GM08714 (cell line): ENCODE results near the gene RASAL1.

ENCODE experiments used
- H3K4me3 ChIP-seq: fragments of 200-500 bp; sonication (Bioruptor generic); 2 replicates; pipeline ENCODE4 v1.5.1; 2014; ENCODE audit warnings: mild to moderate bottlenecking, low read length, inconsistent platforms
- ZNF274 ChIP-seq: IDR thresholded peaks from 2 replicates; pipeline ENCODE4 v1.6.1; 2012; ENCODE audit warnings: mild to moderate bottlenecking, low read depth, low read length

RASAL1 gene

DNA sequence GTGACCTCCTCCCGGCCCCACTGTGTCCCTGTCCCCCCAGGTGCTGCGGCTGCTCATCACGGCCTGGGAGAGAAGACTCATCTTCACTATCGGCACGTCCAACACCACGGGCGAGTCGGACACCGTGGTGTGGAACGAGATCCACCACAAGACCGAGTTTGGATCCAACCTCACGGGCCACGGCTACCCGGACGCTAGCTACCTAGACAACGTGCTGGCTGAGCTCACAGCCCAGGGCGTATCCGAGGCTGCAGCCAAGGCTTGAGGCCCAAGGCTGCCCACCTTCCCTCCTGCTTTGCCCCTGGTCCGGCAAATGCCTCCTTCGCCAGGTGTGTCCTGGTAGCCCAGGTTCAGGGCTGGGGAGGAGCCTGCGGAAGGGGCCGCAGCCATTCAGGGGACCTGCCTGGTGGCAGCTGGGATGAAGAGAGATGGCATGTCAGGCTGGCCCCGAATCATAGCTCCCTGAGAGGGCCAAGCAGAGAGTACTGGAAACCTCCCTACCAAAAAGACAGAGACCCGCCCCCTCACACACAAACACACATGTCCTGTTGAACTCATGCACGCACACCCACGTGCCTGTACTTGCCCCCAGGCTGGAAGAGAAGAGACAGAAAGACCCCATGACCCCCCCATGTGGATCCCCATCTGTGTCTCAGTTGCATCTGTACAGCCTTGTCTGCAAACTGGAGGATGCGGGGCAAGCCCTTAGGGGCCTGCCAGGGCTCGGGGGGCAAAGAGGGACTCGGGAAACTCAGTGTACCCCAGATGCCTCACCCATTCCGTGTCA is 38.7 kb downstream of the RASAL1 start:
- TF ChIP-seq ZNF274 = no peak
- no peak overlapping the region for H3K4me3 ChIP-seq

DNA sequence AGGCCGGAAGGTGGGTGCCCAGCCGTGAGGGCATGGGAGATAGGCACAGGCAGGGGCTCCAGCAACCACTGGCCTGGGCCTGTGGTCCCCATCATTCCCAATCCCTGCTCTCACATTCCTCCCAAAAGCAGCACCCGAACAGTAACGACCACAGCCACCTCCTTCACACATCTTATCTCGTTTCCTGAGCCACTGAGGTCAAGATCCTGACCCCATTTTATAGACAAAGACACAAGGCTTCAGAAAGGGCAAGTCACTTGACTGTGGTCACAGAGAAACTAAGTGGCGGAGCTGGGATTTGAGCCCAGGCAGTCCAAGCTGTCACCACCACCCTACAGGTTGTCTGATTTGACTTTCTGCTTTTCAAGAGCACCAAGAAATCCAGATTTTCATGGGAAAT is 40.2 kb downstream of the RASAL1 start:
- no peak overlapping the region for H3K4me3 ChIP-seq
- no peak for TF ChIP-seq ZNF274

DNA sequence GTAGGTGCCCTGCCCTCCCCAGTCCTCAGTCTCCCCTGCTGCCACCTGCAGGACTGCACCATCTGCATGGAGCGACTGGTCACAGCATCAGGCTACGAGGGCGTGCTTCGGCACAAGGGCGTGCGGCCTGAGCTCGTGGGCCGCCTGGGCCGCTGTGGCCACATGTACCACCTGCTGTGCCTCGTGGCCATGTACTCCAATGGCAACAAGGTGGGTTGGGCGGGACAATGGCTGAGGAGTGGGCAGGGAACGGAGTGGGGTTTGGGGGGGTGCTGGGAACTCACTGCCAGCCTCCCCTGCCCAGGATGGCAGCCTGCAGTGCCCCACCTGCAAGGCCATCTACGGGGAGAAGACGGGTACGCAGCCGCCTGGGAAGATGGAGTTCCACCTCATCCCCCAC is 40.8 kb downstream of the RASAL1 start:
- TF ChIP-seq ZNF274 = no peak

DNA sequence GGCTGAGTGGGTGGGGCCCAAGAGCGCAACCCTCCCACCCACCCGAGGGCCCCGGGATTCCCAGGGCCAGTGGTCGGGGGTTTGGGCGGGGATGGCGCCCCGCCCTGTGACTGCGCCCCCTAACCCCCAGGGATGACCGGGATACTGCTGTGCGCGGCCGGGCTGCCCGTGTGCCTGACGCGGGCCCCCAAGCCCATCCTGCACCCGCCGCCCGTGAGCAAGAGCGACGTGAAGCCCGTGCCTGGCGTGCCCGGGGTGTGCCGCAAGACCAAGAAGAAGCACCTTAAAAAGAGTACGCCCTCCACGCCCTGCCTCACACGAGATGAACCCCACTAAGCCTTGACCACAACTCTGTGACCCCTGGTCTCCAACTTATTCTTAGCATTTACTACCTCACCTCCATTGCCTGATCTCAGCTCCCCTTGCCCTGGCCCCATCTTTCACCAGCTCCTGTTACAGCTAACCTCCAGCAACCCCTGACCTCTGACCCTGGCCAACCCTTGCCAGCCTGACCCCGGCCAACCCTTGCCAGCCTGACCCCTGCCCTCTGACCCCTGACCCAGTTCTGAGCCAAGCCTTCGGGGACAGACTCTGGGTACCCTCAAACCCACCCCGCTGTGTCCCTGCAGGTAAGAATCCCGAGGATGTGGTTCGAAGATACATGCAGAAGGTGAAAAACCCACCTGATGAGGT is 42.0 kb downstream of the RASAL1 start:
- no peak overlapping the region for H3K4me3 ChIP-seq
- no peak for TF ChIP-seq ZNF274

More for the DNA sequence above, 40.8 kb downstream of the RASAL1 start:
- H3K4me3 ChIP-seq = no peak overlapping the region

DNA sequence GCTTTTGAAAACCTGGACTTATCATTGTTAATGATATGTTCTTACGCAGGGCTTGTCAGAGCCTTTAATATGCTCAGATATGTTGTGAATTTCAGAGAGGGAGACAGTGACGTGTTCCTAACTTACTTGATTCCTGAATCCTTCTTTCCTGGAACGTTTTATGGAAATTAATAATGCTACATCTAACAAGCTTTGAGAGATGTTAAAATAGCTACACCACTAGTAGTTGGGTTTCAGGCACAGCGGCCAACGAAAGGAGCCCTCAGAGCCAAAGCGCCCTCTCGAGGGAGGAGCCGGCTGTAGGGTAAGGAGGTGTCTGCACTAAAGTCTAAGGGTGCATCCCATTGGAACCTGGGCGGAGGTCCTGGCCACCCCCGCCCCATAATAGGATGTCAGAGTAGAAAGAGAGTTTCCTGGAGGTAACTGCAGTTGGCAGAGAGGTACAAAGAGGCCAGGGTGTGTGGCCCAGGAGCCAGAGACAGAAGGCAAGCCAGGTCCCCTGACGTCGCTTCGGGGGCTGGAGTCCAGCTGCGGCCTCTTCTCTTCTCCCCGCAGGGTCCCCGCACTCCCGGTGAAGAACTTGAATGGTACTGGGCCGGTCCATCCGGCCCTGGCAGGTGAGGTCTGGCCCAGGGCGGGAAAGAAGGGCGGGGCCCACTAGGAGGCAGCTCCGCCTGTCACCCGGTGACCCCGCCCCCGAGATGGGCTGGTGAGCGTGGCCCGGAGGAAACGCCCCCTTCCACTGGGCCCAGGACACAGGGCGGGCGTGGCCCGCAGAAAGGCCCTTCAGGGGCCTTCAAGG is 42.8 kb downstream of the RASAL1 start:
- no peak overlapping the region for H3K4me3 ChIP-seq
- no peak for TF ChIP-seq ZNF274

DNA sequence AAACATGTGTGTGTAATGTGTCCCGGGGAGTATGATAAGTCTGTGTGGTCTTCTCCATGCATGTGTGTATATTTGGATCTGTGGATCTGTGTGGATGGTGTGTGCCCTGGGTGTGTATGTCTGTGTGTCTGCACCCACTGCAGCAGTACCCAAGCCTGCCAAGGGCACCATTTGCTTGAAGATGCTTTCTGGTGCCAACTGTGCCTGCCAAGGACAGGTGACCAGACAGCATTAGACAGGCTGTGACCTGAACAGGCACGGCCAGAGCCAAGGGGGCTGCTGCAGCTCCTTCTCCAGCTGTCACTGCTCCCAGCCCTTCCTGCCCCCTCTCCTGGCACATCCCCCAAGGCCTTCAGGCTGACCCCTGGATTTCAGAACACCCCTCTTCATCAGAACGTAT is 44.1 kb downstream of the RASAL1 start:
- no peak for TF ChIP-seq ZNF274
- no peak overlapping the region for H3K4me3 ChIP-seq

DNA sequence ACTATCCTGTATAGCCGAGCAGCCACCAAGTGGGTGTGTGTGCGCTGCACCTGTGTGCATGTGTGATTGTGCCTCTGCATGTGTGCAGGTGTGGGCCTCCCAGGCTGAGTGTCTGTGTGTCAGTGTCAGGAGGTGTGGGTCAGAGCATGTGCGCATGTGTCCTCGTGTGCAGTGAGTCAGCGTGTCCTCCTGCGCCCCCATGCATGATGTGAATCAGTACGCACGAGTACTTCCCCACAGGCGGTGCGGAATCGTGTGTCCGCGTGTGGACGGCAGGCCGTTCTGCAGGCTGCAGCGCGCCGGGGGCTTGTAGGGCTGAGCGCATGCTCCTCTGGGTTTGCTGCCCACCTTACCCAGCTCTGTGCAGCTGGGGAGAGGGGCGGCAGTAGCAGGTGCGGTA is 44.8 kb downstream of the RASAL1 start:
- H3K4me3 ChIP-seq = no peak overlapping the region
- TF ChIP-seq ZNF274 = no peak

DNA sequence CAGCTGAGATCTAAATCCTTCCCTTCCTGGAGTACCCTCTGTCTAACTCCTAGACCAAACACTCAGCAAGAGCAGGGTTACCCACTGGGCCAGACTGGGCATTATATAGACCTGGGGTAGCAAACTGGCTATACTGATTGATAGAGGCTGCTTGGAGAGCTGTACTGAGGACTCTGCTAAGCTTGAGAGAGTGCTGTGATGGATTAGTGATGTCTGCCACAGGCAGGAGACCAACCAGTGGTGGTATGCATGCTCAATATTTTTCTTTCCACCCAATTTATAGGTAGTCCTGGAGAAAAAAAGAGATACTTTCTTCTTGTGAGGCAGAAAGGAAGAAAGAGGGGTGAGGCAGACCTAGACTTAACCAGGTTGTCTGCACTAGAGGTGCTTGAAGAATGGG is 45.7 kb downstream of the RASAL1 start:
- H3K4me3 ChIP-seq = no peak overlapping the region

DNA sequence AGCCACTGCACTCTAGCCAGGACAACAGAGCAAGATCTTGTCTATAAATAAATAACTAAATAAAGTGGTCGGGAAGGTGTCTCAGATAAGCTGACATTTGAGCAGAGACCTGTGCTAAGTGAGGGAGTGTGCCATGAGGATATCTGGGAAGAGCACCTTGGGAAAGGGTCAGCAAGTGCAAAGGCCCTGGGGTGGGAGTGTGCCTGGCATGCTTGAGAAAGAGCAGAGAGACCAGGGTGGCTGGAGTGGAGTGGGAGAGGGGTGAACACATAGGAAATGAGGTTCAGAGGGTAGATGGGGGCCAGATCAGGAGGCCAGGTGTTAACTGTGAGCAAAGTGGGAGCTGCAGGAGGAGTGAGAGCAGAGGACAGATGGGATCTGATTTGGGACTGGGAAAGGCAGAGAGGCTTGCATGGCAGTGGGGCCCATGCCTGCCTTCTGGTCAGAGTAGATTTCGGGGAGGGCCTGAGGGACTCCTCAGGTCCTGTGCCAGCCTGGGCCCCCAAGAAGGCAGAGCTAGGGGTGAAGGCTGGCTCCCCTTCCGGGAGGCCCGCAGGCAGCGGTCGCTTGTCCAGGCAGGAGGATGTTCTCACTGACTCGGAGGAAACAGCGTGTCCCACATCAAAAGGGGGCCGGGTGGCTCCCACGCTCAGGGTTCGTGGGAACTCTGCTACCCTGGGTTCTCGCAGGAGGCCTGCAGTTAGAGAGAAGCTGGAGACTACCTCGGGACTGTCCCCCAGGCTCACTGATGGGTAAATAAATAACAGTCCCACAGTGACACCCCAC is 46.4 kb downstream of the RASAL1 start:
- no peak for TF ChIP-seq ZNF274
- H3K4me3 ChIP-seq = no peak overlapping the region

More for the DNA sequence above, 45.7 kb downstream of the RASAL1 start:
- no peak for TF ChIP-seq ZNF274

DNA sequence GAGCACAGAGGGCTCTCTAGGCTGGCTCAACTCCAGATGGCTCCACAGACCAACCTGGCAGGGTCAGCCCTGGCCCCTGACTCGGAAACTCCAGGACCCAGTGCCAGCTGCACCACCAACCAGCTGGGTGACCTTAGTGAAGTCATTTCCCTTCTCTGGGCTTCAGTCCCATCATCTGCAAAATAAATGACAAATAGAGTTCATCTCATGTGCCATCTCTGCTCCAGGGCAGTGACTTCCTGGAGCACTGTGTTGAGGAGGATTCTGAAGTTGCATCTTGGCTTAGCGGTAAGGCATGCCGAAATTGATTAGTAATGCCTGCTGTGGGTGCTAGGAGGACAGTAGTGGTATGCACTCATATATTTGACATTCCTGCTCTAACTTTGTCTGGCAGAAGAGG is 47.5 kb downstream of the RASAL1 start:
- no peak for TF ChIP-seq ZNF274
- H3K4me3 ChIP-seq = no peak overlapping the region

DNA sequence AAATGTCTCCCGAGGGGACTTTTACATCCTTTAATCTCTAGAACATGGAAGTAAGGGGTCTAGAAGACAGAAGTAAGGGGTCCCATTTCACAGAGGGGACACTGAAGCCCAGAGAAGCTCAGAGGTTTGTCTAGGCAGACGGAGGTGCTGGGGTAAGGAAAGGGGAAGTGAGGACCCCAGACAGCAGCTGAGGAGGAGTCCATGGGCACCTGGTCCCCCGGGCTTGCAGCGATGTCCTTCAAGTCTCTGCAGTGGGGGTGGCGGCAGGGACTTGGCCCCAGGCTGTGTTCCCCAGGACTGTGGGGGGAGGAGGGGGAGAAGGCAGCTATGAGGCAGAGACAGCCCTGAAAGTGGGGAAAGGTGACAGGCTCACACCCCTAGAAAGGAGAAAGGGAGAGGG is 48.4 kb downstream of the RASAL1 start:
- no peak overlapping the region; the same call in 1 of the 2 replicates for H3K4me3 ChIP-seq
- no peak for TF ChIP-seq ZNF274

DNA sequence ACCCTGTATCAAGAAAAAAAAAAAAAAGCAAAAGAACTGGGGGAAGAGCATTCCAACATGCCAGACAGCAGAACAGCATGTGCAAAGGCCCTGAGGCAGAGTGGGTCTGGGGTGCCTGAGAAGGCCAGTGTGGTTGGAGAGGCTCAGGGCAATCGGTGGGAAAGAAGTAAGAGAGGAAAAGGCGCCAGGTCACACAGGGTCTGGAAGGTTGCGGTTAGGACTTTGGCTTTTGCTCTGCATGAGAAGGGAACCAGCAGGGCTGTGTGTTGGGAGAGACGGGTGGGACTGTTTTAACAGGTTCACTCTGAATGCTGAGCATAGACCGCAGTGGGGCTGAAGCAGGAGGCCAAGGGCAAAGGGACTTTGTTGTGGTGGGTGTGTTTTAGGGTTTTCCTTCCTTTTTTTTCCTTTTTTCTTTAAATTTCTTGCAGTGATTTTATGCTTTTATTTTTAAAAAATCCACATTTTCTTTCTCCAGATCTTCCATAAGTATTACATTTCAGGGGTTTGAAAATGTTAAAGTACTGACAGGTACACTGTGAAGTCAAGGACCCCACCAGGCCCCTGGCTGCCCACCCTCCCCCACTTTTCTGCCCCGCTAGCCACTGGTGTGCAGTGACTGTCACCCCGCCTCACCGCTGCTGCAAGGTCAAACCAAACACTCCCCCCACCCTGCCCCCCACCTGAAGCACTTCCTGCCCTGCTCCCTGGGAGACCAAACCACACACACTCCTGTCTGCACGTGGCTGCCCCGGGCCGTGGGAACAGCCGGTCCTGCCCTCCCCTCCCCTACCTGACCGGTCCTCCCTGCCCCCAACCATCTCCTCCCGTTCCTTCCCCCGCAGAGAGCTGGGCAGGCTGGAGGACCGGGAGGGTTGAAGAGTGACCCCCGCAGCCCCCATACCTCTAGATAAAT is 49.1 kb downstream of the RASAL1 start:
- H3K4me3 ChIP-seq = no peak overlapping the region; the same call in 1 of the 2 replicates

DNA sequence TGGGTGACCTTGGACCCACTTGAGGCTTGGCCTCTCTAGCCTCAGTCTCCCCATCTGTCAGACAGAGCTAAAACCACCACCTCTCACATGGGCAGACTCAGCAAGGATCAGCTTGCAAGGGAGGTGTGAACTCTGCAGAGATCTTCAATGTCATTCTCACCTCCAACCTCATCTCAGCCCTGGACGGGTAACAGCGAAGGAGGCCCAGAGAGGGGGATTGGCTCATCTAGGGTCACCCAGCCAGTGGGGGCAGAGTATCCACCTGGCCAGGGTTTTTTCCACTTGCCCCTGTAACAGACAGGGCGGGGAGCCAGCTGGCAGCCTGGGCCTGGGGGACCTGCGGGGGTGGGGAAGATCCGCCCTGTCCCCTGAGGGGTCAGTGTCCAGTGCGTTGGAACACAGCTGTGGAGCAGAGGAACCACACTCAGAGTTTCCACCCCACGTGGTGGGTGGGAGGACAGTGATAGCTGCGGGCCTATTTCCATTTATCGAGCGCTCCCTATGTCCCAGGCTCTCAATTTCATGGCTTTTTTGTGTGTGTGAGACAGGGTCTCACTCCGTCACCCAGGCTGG is 51.6 kb downstream of the RASAL1 start:
- TF ChIP-seq ZNF274 = no peak

More for the DNA sequence above, 49.1 kb downstream of the RASAL1 start:
- no peak for TF ChIP-seq ZNF274

More for the DNA sequence above, 51.6 kb downstream of the RASAL1 start:
- no peak overlapping the region for H3K4me3 ChIP-seq
